GM15510 (cell line): ENCODE results near the gene TSPAN18.

Experiments used
- POLR2A ChIP-seq: IDR thresholded peaks from 3 replicates; pipeline ENCODE4 v1.6.1; 2011; ENCODE audit warnings: borderline replicate concordance; ENCODE audit not compliant: insufficient read length; ENCODE audit errors: extremely low read depth

Gene TSPAN18

DNA sequence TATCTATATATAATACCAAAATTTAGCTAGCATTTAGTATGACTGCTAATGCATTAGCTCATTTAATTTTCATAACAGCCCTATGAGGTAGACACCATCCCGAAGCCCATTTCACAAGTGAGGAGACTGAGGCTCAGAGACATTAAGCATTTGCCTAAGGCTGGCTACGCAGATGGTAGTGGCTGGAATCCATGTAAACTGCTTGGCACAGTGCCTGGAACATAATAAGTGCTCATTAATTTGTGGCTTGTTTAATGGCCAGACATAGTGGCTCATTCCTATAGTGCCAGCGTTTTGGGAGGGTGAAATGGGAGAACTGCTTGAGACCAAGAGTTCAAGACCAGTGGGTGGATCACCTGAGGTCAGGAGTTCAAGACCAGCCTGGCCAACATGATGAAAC is 241.7 kb downstream of the TSPAN18 start:
- TF ChIP-seq POLR2A: no peak

- no peak for TF ChIP-seq POLR2A
Observed at GRCh38 chr11:44969651-44970252, 243.0 kb downstream of the TSPAN18 start.

- TF ChIP-seq POLR2A: no peak
Observed at GRCh38 chr11:44970293-44970692, 243.5 kb downstream of the TSPAN18 start.

DNA sequence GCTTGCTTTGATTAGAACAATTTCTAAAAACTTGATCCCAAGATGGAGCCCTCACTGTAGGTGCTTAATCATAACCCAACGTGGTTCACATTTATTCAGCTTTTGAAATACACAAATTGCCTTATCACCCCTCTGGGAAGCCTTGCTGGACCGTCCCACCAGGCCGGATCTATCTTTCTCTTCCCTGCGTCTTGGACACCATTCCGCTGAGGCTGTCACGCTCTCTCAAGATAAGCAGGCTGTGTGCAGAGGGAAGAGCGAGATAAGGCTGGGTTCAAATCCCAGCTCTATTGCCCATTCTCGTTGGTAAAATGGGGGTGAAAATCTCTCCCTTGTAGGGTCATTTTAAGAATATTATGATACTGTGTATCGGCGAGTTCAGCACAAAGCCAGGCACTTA is 244.4 kb downstream of the TSPAN18 start:
- no peak for TF ChIP-seq POLR2A

DNA sequence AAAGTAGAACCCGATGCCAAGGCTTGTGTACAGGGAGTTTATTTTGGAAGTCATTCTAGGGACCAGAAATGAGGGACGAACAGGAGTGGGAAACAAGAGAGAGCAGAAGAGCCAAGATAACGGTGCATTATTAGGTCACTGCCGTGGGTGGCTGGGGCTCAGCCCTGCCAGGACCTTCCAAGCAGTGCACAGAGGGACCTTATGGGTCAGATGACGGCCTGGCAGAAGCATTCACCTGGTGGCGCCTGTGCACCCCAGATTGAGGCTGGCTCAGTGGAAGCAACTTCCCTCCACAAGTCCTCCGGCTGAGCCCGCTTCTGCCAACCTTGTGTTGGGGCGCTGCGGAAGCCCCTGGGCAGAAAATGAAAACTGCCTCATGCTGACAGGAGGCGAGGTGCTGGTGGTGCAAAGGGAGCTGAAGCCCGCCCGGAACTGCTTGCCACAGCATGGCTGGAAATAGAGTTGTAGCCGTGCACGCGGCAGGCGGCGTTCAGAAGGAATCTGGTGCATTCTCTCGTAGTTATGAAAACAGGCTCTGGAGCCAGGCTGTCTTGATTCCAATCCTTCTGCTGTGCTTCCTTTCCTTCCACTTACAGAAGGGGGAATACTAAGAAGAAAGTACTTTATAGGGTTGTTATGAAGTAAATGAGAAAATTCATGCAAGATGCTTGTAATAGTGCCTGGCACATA is 246.1 kb downstream of the TSPAN18 start:
- no peak for TF ChIP-seq POLR2A

DNA sequence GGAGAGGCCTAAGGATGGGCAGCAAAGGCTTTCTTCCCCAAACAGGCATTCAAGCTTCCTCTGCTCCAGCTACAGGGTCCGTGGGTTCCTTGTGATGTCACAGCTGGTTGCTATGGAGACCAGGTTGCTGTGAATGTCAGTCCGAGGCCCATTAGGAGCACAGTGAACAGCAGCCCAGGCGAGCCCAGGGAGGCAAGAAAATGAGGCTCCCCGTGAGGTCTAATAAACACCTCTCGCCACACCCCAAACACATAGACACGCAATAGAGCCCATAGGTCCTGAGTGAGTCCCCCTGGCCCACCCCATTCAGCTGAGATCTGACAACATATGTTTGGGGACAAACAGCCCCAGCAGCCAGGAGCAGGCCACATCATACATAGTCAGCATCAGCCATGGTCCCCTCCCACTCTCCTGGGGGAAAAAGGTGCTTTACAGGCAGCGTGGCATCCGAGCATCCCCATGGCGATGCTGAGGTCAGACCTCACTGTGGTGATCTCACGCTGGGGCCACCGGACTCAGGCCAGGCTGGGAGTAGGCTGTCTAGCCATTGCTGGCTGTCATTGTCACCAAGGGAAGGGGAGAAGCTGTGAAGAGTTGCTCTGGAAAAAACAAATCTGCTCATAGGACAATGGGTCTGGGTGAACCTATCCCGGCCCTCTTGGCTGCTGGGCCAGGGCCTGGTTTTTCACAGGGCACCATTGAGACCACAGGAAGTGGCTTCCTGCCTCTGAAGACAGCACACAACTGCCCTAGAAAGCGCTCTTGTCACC is 247.1 kb downstream of the TSPAN18 start:
- no peak for TF ChIP-seq POLR2A

GRCh38 chr11:44974402-44975000 is 247.7 kb downstream of the TSPAN18 start:
- no peak for TF ChIP-seq POLR2A

DNA sequence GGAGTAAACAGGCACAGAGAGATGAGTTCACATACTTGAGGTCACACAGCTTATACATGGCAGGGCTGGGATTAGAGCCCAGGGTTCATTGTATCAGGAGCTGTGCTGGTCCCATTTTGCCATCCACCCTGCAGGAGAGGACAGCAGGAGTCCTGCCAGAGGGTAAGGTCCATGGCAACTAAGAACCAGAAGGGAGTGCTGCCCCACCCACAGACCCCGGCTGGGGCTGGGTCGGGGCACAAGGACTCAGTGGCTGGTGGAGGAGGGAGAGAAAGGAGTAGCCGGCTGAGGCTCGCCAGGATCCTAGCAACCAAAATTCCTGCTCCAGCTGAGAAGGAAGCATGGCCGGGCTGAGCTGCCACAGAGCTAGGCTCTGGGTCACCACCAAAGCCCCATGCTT is 249.8 kb downstream of the TSPAN18 start:
- no peak for TF ChIP-seq POLR2A

DNA sequence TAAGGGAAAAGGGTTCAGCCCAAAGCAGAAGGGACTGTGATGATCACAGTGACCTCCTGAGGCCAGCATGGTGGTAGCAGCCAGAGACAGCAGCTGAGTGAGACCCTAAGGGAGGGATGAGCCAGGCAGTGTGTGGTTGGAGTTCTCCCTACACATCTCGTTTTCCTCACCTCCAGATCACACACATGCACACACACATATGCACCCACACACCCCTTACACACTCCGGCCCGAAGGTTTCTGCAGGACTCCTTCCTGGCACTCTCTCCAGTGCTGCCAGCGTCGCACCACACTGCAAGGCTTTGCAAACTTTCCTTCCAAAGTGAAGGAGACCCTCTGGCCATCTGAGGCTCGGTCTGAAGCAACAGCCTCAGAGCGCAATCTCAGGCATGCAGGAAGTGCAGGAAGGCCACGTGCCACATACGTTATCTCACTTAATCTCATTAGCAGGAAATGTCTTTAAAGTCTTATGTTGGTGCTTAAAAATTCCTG is 250.8 kb downstream of the TSPAN18 start:
- no peak for TF ChIP-seq POLR2A

DNA sequence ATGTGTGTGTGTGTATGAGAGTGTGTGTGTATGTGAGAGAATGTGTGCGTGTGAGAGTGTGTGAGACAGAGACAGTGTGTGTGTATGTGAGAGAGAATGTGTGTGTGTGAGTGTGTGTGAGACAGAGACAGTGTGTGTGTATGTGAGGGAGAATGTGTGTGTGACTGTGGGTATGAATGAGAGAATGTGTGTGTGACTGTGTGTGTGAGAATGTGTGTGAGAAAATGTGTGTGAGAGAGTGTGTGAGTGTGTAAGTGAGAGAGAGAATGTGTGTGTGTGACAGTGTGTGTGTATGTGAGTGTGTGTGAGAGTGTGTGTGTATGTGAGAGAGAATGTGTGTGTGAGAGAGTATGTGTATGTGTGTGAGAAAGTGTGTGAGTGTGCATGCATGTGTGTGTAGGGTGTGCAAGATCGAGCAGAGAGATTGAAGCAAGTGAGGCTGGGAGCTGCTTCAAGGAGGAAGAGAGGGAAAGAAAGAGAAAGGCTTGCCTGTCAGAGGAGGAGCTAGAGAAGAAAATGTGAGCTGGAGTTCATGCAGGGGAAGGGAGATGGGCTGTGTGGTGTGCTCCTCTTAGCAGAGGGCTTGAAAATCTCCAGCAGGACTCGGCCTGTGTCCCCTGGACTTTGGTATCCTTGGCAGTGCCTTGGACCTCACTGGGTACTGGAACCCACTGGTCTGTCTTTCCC is 251.7 kb downstream of the TSPAN18 start:
- TF ChIP-seq POLR2A: no peak

- TF ChIP-seq POLR2A: no peak
Observed at GRCh38 chr11:44978961-44979331, 252.2 kb downstream of the TSPAN18 start.

GRCh38 chr11:44979543-44980399 is 253.0 kb downstream of the TSPAN18 start:
- TF ChIP-seq POLR2A: no peak

DNA sequence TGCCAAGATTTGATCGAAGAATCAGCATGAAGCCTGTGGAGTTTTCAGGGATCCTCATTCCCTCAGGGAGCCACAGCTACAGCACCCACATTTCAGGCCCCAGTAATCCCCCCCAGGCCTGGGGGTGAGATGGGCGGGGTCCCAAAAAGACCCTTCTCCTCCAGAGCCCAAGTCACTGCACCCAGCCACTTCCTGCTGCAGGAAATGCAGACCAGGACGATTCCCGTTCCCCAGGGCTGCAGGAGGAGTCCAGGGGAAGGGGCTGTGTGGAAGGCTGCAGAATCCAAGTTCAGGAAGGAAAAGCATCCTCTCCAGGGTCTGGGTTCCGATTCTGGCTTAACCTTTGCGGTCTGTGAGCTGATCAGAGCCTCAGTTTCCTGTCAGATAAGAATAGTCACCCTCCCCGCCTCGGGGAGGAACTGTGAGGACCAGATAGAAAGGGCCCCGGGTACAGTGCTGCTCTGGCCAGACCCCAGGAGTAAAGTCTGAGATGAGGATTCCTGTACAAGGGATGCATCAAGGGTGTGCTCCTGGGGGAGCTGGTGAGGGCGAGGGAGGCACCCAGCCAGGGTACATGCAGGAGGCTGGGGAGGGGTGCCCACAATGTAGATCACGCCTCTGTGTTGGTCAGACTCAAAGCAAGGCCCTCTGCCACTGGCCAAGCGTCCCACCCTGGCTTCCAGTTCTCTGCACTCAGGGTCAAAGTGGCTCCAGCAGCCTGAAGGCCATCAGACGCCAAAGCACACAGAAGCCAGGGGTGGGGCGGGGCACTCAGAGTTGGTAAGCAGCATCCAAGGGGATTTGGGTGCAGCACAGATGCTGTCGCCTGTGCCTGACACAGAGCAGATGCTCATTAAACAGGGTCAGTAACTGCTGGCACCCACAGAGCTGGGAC is 254.0 kb downstream of the TSPAN18 start:
- no peak for TF ChIP-seq POLR2A
